PFSK-1 (cell line): Measurements from ENCODE around the gene GPR173.

Experiments used
- FOXP2 ChIP-seq: optimal IDR thresholded peaks from 2 replicates; pipeline ENCODE3; 2011; ENCODE audit warnings: borderline replicate concordance, control low read depth, inconsistent platforms; ENCODE audit not compliant: insufficient read depth; ENCODE audit errors: extremely low read length, extremely low read depth
- POLR2AphosphoS5 ChIP-seq: IDR thresholded peaks from 2 replicates; pipeline ENCODE4 v1.6.1; 2012; ENCODE audit warnings: low read depth, mild to moderate bottlenecking, control low read depth, low read length, moderate library complexity
- REST ChIP-seq, 2 experiments: IDR thresholded peaks; 2 replicates each; pipeline versions ENCODE4 v1.6.1 to v1.8.0; 2011 to 2012; ENCODE audit warnings: low read depth in 2 of 2, low read length in 2 of 2, control low read depth in 1 of 2, inconsistent platforms in 1 of 2, mild to moderate bottlenecking in 1 of 2, moderate library complexity in 1 of 2; ENCODE audit not compliant: insufficient read depth in 1 of 2
- SIN3A ChIP-seq: IDR thresholded peaks from 2 replicates; pipeline ENCODE4 v1.6.1; 2012; ENCODE audit warnings: mild to moderate bottlenecking, low read length, moderate library complexity, borderline replicate concordance; ENCODE audit not compliant: insufficient read depth
- TAF1 ChIP-seq: IDR thresholded peaks from 2 replicates; pipeline ENCODE4 v1.6.1; 2012; ENCODE audit warnings: low read length, control low read depth, borderline replicate concordance; ENCODE audit not compliant: insufficient read depth

Gene GPR173

DNA sequence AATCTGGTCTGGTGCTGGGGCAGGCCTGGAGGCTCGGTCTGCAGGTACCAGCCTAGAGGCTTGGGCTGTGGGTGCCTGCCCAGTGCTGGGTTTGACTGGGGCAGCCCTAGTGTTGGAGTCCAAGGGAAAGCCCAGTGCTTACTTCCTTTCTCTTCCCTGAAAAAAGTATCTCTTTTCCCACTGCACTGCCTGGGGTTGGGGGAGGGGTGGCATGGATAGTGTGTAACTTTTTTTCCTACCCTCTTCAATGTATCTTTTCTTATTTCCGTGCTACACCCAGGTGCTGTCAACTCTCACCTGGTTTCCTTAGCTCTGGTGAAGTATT is 66.9 kb downstream of the GPR173 start:
- TF ChIP-seq FOXP2 (no peak), SIN3A (no peak), REST (IDR thresholded peaks at IDR 0.05; ENCODE audit: insufficient read depth in 1 of 2, low read depth in 2 of 2, low read length in 2 of 2) (no peak), POLR2AphosphoS5 (no peak), TAF1 (no peak)

GRCh38 chrX:53116101-53116500 is 67.5 kb downstream of the GPR173 start:
- TF ChIP-seq TAF1 (no peak), POLR2AphosphoS5 (no peak), REST (IDR thresholded peaks at IDR 0.05; ENCODE audit: insufficient read depth in 1 of 2, low read depth in 2 of 2, low read length in 2 of 2) (no peak), SIN3A (no peak), FOXP2 (no peak)

- TF ChIP-seq REST (IDR thresholded peaks at IDR 0.05; ENCODE audit: insufficient read depth in 1 of 2, low read depth in 2 of 2, low read length in 2 of 2), result no peak
- TF ChIP-seq TAF1, result no peak
- no peak for TF ChIP-seq FOXP2
- TF ChIP-seq SIN3A, result no peak
- no peak for TF ChIP-seq POLR2AphosphoS5
Observed at GRCh38 chrX:53122013-53122412, 73.4 kb downstream of the GPR173 start.

- TF ChIP-seq TAF1, result no peak
- no peak for TF ChIP-seq SIN3A
- TF ChIP-seq REST (IDR thresholded peaks at IDR 0.05; ENCODE audit: insufficient read depth in 1 of 2, low read depth in 2 of 2, low read length in 2 of 2), result no peak
- no peak for TF ChIP-seq FOXP2
- TF ChIP-seq POLR2AphosphoS5, result no peak
Observed at GRCh38 chrX:53125506-53125905, 76.9 kb downstream of the GPR173 start.

- TF ChIP-seq POLR2AphosphoS5 (no peak), SIN3A (no peak), FOXP2 (no peak), TAF1 (no peak), REST (IDR thresholded peaks at IDR 0.05; ENCODE audit: insufficient read depth in 1 of 2, low read depth in 2 of 2, low read length in 2 of 2) (no peak)
Observed at GRCh38 chrX:53126377-53126776, 77.8 kb downstream of the GPR173 start.
